Stimulated activated CD4-positive, alpha-beta T cell treated with anti-CD3 and anti-CD28 coated beads, Interleukin-2, amount 100 ng/mL, for 48 hours (primary cell): Measurements from ENCODE around the gene SOX9.

Experiments
- DNase-seq, 2 donors: peaks; one replicate each; pipeline ENCODE4 v3.0.0-alpha.2; 2020

Gene SOX9

GRCh38 chr17:72120642-72121163 is at the start of gene SOX9:
Gene SOX9, plus strand, starts transcription at chr17:72121020. Its CDS starts 372 bp downstream, at chr17:72121392.
- DNase-seq = no peak

DNA sequence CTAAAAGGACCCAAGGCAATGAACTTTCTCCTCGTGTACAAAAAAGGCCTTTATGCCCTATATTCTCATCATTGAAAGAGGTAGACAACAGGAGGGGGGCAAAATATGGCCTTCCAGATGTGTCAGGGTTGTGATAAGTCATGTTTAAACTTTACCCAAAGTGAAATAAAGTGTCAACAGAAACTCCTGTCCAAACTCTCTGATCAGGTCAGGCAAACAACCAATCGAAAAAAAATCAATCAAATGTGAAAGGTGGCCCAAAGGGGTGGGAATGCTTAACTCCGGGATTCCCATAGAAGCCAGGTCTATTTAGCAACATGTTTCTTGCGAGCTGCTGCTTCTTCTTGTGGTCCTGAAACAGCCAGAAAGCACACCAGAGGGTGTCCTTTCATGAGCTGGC is 49.5 kb upstream of the SOX9 start:
- DNase-seq = no peak

GRCh38 chr17:72075995-72076677 is 44.7 kb upstream of the SOX9 start:
- no peak for DNase-seq

- no peak for DNase-seq
Measured at GRCh38 chr17:72076678-72077030, 44.2 kb upstream of the SOX9 start.

GRCh38 chr17:72077326-72077960 is 43.4 kb upstream of the SOX9 start:
- no peak for DNase-seq

DNA sequence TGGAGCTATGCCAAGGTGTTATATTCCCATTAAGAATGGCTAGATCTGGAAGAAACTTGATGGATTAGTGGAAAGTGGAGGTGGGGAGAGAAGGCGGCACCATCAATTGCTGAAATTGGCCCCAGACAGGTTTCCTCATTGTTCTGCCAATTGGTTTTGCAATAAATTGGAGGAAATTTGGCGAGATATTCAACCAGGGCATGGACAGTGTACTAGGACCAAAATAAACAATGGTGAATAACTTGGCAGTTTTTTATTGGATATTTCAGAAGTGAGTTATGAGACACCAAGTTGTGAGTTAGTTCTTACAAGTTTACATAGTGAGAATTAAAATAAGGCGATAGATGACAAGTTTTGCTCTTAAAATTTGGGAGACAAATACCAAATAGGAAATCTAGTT is 41.1 kb upstream of the SOX9 start:
- no peak for DNase-seq

- DNase-seq = no peak
Measured at GRCh38 chr17:72087876-72088275, 32.9 kb upstream of the SOX9 start.

DNA sequence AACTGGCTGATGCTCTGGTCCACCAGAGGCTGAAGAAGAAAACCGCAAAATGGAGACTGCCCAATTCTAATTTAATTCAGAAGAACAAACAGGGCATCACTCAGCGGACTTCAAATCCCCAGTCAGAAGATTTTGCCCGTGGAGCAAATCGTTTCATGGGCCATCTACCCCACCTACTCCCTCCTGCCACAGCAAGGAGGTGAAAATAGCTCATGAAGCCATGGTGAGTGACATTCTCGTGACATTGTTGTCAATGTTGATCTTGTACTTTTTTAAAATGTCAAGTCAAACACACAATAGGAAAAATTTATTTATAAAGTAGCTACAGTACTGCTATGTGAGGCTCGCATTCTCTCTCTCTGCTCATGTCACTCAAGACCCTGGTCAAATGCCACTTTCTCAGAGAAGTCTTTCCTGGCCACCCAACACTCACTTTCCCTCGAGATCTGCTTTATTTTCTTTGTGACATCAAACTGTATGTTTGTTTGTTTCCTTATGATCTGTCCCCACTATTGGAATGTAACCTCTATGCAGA is 31.3 kb upstream of the SOX9 start:
- no peak for DNase-seq

DNA sequence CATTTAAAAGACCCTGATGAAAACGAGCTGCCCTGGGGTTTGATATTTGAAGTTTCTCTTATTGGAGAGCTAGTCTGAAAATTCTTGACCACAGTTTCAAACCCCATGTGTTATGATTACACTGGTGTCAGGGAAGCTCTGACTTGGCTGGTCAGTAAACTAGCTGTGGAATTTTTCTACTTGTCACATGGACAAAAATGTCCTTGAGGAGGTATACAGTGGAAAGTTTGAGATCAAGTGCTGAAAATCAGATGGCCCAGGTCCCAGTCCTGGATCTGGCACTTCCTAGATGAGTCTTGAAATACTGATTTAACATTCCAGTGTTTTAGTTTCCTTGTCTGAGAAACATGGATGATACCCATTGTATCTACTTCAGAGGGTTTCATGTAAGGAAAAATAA is 30.7 kb upstream of the SOX9 start:
- no peak for DNase-seq

GRCh38 chr17:72092710-72093322 is 28.0 kb upstream of the SOX9 start:
- no peak for DNase-seq

DNA sequence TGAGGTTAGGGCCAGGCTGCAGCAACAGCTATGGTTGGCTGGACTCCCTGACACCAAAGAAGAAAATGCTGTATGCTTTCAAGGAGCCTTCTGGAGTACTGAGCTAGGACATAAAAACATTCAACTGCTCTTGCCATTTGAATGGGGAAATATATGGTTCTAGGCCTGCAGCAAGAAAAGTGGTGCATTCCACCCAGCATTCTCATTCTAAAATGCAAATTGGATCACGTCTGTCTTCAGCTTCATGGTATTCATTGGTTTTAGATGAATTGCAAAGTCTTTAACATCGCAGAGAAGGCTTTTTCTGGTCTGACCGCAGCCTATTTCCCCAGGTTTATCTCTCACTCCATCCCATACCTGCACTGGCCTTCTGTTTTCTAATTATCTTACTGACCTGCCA is 27.1 kb upstream of the SOX9 start:
- no peak for DNase-seq

DNA sequence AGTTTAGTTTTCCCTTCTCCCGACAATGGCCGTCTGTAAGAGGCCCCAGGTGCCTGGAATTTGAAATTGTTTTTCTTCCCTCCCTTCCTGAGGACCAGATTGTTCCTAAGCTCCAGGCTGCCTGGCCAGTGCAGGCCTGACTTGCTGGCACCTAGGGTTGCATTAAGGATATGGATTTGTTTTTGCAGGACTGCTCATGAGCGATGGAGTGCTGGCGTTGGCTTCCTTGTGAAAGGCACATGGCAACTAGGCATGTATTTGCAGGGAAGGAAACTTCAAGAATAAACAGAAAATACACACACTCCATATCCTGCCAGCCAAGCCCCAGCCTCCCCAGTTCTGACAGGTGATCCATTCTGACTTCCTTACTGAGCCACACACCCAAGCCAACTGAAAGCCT is 25.5 kb upstream of the SOX9 start:
- no peak for DNase-seq

DNA sequence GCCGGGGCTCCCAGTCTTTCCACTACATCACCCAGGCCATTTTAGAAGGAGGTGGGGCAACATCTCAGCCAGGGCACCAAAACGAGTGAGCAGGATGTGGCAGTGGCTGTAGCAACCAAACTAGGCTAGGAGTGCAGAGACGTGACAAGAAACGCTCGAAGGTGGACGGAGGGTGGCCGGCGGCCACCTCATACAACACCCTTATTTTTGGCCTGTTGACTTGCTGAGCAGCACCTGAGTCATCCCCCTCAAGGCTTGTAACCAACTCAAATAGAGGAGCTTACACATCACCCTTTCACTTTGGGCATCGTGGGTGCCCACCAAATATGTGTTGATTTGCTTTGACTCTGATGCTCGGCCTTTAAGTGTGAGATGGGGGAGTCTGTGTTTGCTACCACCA is 23.7 kb upstream of the SOX9 start:
- no peak for DNase-seq

DNA sequence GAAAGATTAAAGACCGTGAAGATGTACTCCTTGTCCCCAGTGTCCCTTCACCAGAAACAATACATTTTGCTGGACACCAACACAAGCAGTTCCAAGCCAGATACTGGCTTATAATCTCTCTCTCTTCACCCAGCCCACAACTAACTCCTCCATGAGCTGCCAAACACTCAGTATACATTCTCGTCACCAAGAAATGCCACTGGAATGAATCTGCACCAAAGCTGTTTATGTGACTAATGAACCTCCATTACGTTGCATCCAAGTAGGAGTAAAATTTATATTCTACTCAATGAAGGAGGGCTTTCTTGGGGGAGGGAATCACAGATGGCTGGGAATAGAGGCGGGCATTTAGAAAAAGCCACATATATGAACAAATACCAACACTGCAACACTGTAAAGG is 20.9 kb upstream of the SOX9 start:
- DNase-seq = no peak

- DNase-seq = no peak
Measured at GRCh38 chr17:72100470-72100869, 20.4 kb upstream of the SOX9 start.

- DNase-seq = no peak
Measured at GRCh38 chr17:72101526-72101925, 19.3 kb upstream of the SOX9 start.

- no peak for DNase-seq
Measured at GRCh38 chr17:72102366-72102765, 18.5 kb upstream of the SOX9 start.

- no peak for DNase-seq
Measured at GRCh38 chr17:72104164-72104862, 16.5 kb upstream of the SOX9 start.

DNA sequence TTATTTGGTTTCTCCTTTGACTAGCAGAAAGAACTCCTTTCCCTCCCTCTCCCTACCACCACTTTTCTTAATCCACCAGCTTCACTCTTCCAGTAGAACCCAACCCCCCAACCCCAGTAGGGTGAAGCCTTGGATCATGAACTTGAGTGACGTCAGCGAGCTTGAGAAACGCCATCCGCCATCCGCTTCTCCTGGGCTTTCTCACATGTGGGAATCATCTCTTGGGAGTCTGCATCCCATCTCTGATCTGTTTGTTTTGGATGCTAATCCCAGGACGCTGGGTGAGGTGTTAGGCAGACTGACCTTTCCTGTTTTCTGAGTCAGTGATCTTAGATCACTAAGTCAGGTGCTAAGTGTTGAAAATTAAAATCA is 16.0 kb upstream of the SOX9 start:
- no peak for DNase-seq

- DNase-seq = no peak
Measured at GRCh38 chr17:72107100-72107499, 13.7 kb upstream of the SOX9 start.

- DNase-seq = no peak
Measured at GRCh38 chr17:72110231-72110941, 10.4 kb upstream of the SOX9 start.

DNA sequence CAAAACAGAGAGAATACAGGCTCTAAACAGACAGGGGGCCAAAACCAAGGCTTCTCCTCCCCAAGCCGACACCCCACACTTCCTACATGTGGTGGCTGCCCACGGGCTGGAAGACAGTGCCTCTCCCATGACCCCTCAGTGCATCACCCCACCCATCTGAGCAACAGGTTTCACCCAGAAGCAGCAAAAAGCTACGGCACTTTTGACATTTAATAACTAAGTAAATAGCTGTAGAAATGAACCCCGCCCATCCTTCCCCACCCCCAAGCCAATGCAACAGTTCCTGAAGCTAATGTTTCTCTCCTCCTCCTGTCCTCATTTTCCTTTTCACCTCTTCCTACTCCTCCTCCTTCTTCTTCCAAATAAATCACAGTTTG is 9.9 kb upstream of the SOX9 start:
- no peak for DNase-seq
